GM21723 (cell line): ENCODE data around the gene TSHR.
"Not testable (repeated sequence)": the region's sequence is repeated elsewhere in the genome, so short reads cannot be mapped to it uniquely, and the experiment has no call there.

Experiments used
- ATAC-seq: cut with Tn5 transposase; IDR thresholded peaks from one replicate; pipeline ENCODE4 v1.9.1; 2021; ENCODE audit warnings: mild to moderate bottlenecking, moderate library complexity; ENCODE audit not compliant: unreplicated experiment

The TSHR gene

DNA sequence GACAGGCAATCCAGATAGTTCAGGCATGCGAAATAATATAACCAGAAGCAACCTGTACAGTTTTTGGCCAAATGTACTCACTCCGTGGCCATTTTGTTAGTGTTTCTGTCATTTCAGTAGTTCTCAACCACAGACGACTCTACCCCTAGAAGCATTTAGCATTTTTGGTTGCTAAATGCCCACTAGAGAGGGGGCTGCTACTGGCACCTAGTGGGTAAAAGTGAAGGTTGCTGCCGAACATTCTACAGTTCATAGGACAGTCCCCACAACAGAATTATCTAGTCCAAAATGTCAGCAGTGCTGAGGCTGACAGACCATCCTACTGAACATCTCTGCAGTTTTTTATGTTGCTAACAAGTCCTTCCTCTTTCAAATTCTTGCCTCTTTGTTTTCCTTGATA, 107.4 kb downstream of the TSHR start:
- peak; percentile 85 for ATAC-seq

DNA sequence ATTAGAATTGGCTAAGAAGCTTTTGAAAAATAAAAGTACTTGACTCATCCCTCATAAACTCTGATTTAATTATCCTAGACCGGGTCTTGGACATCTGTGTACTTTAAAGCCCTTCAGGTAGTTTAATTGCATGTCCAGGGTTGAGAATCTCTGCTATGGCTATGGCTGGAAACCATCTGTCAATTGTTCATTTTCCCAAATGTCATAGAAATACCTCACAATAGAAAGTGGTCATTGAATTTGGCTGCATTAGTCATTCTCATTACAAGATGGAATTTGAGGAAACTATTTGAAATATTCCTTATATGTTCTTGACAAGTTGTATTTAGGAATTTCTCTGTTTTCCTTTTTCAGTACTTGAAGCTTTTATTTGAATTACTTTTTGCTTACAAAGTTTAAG, 111.3 kb downstream of the TSHR start:
- no peak for ATAC-seq

DNA sequence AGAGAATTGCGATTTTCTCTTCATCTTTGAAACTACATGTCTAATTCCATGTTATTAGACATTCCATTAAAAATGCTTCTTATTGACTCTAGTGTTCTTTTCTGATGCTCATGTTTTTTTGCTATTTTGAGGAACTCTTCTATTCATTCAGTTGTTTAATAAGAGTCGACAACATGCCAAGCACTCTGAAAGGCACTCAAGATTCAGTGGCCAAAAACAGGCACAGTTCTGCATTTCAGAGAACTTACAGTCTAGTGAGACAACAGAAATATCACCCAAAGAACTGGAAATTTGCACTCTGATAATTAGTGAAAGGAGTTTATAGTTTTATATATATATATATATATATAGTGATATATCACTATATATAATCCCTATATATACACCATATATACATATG, 111.7 kb downstream of the TSHR start:
- ATAC-seq: no peak

DNA sequence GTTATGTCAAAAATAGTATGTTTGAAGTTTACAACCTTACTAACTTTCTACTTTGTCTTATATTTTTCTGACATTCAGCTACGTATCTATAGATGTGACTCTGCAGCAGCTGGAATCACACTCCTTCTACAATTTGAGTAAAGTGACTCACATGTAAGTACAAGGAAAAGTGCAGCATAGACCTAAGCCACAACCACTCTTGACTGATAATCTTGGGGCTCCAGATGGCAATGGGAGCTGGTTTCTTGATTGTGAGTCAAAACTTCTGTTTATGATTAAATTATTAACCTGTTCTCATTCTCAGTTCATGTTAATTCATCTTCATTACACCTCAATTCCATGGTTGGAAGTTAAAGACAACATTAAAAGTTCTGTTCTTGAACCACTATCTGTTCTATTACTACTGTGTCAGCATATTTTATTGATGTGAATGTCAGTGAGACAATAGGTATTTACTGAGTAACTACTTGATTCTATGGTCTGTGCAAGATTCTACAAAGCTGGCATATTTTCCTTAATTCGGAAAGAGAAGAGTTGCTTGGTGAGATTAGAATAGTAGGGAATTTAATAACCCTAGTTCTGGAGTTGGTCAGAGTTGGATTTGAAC, 112.9 kb downstream of the TSHR start:
- no peak for ATAC-seq

DNA sequence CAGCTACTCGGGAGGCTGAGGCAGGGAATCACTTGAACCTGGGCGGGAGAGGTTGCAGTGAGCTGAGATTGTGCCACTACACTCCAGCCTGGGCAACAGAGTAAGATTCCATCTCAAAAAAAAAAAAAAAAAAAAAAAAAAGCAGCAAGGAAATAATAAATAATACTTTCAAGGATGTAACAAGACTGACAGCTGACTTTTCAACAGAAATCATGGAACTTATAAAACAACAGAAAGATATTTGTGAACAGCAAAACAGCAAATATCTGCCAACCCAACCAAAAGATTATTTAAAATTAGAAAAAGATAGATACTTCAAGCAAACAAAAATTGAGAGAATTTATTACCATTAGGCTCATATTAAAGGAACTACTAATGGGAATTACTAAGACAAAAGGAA, 115.1 kb downstream of the TSHR start:
- no peak for ATAC-seq

DNA sequence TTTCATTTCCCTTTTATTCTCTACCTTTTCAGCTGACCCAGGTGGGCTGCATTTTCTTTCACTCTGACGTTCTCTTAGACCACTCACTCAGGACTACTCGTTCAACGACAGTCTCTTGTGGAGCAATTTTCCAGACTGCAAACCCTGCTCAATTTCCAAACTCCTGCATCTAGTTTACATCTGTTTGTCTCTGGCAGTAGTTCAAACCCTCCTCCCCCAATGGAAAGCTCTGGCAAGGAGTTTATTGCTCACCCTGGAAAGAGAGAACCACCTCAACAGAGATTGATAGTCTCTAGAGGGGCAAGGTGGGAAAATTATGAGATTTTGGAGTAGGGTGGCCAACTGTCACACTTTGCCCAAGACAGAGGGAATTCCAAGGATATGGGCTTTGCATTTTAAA, 130.2 kb downstream of the TSHR start:
- no peak for ATAC-seq

DNA sequence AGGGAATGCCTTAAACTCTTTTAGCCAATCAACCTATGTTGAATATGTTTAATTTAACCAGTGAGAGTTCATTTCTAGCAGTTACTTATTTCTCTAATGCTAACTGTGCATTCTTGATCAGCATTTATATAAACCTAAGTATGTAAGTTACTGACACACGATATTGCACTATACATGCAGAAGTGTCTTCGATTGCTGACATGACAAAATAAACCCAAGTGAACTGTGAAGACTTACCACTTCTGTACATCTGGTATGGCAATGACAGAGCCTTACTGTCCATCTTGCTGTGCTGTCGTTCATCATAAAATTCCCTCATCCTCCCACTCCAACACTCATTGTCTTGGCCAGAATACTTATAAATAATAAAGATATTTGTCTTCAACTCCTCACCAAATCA, 131.8 kb downstream of the TSHR start:
- no peak for ATAC-seq

DNA sequence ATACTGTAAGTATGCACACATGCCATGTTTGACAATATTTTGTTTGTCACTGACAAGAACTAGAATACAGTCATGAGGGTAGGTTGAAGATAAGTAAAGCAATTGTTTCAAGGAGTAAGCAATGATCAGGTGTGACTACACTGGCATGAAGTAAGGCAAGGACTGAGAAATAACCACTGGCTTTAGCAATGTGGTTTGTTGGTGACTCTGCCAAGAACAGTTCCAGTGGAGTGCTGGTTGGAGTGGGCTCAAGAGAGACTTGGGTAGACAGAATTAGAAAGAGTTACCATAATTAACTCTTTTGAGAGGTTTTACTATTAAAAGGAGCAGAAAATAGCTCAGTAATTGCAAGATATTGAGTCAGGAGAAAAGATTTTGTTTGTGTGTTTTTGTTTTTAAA, 135.7 kb downstream of the TSHR start:
- ATAC-seq: no peak

DNA sequence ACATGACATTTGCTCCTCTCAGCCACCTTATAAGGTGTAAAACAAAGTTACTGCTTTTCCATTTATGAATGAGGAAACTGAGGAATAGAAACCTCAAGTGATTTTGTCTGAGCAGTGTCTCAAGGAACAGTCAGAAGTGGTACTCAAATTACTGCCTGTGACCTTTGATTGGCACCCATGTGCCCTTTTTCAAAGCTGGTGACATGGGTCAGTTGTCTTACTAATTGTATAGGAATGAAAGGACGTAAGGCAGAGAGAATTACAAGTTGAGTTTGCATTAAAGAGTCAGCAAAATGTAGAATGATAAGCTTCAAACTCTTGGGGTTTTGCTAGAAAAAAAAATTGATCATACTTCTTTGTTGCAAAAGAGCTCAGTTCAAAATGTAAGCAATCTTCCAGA, 136.2 kb downstream of the TSHR start:
- no peak for ATAC-seq

DNA sequence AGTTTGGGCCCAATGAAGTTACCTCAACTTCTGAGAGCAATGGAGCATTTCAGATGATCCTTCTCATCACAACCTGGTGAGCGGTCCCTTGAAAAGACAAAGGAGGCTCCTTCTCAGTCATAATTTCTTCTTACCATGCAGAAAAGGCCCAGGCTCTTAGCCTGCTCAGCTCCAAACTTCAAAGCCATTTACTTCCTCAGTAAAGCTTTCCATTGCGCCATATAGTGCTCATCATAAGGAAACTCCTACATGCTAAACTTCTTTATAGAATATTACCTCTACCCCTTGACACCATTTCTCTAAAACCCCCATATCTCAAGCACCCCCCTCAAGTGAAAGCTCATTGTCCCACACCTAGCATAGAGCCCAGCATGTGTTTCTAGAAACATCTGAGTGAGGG, 138.2 kb downstream of the TSHR start:
- no peak for ATAC-seq

DNA sequence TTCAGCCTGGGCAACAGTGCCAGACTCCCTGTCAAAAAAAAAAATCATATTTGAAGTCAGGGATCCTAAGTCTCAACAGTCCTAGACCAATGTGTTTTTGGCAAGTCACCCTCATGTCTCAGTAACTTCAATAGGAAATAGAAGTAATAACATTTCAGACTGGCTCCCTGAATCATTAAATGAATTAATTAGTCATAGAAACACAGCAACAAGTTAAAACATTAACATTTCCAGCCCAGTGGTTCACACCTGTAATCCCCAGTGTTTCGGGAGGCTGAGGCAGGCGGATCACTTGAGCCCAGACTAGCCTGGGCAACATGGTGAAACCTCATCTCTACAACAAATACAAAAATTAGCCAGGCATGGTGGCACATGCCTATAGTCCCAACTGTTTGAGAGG, 140.1 kb downstream of the TSHR start:
- no peak for ATAC-seq

DNA sequence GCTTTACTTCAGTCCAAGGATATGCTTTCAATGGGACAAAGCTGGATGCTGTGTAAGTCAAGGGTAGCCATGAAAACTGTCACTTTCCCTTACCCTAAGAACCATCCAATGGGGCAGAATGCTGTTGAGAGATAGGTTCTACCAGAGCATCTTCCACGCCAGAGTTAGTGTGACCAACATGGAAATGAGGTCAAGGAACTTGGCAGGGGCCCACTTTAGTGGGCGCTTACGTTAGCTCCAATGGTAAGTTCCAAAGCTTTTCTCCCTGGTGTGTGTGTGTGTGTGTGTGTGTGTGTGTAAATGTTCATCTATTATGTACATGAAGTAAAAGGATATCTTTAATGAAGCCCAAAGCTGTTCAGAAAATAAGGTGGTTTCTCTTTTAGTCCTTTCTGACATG, 141.2 kb downstream of the TSHR start:
- ATAC-seq: no peak

DNA sequence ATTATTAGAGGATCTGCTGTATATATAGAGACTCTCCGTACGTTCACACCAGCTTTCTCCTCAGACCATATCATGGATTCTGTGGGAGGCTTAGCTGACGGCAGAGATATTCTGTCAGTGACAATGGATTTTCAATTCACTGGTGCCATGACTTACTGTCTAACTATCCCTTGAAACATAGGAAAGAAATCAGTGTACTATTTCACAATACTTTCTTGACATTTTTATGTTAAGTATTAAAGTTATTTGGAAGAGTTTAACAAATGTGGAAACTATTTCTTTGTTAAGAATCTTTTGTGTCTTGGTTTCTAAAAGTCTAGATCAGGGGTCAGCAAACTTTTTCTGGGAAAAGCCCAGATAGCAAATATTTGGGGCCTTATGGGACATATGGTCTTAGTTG, 146.8 kb downstream of the TSHR start:
- ATAC-seq: no peak

DNA sequence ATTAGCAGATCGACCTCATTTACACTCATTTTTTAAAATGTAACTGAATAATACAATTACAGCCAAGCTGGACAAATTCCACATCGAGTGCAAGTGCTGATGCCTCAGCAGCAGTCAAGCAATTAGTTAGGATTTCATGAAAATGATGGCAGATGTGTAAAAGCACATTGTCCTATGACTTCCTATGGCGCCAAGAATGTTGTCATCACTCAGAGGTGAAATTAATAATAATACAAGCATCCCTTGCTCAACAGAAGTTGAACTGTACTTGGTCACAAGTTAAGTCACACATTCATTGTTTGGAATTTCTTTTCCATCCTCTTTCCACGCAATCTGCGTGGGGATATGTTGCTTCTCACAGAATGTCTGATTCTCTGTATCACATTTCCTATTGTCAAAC, 148.0 kb downstream of the TSHR start:
- ATAC-seq: no peak

DNA sequence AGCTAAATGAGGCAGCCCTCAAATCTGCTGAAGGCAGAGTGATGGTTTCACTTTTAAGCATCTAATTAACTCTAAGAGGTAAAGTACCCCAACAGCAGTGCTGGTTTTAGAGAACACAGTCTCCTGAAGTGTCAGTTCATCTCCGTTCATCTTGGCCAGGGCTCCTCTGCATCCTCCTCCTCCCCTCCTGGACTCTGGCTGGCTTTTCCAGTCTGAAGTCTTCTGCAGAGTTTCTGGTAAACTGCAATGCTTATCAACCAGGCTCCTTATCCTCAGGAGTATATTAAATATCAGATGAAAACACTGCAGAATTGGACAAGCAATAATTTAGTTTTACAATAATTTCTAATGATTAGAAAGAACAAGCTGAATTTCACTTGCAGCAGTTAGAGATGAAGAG, 150.0 kb downstream of the TSHR start:
- ATAC-seq: no peak

DNA sequence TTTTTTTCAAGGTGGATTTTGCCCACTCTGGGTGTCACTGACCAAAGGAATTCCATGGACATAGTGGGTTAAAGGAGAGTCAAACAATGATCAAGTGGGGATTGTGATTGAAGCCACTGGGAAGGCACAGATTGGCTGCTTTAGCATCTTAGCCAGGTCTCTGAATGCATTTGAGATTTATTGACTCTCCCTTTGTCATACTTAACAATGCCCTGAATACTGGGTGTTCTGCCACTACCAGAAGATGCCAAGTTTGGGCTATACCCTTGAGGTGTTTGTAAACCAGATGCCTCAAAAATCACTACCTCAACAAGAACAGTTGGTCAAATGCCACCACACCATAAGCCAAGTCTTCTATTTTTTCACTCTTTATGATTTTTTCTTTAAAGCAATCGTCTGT, 150.5 kb downstream of the TSHR start:
- no peak for ATAC-seq

DNA sequence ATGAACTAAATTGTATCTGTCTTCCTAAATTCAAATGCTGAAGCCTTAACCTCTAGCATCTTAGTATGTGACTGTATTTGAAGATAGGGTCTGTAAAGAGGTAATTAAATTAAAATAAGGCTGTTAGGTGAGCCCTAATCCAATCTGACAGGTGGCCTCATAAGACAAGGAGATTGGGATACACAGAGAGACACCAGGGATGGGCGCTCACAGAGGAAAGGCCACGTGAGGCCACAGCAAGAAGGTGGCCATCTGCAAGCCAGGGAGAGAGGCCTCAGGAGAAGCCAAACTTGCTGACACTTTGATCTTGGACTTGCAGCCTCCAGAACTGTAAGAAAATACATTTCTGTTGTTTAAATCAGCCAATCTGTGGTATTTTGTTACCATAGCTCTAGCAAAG, 154.8 kb downstream of the TSHR start:
- ATAC-seq: no peak

DNA sequence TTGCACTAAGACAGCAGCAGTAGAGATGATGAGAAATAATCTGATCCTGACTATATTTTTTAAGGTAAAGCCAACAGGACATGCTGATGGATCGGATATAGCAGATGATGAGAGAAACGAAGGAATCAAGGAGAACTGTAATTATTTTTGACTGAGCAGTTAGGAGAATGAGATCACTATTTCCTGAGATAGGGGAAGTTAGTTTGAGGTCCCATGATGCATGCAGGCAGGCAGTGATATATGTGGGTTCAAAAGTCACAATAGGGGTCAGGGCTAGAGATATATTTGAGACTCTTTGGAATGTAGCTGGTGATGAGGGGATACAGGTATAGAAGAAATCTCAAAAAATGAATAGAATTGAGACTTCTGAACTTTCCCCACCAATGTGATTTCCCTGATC, 157.8 kb downstream of the TSHR start:
- ATAC-seq: no peak

DNA sequence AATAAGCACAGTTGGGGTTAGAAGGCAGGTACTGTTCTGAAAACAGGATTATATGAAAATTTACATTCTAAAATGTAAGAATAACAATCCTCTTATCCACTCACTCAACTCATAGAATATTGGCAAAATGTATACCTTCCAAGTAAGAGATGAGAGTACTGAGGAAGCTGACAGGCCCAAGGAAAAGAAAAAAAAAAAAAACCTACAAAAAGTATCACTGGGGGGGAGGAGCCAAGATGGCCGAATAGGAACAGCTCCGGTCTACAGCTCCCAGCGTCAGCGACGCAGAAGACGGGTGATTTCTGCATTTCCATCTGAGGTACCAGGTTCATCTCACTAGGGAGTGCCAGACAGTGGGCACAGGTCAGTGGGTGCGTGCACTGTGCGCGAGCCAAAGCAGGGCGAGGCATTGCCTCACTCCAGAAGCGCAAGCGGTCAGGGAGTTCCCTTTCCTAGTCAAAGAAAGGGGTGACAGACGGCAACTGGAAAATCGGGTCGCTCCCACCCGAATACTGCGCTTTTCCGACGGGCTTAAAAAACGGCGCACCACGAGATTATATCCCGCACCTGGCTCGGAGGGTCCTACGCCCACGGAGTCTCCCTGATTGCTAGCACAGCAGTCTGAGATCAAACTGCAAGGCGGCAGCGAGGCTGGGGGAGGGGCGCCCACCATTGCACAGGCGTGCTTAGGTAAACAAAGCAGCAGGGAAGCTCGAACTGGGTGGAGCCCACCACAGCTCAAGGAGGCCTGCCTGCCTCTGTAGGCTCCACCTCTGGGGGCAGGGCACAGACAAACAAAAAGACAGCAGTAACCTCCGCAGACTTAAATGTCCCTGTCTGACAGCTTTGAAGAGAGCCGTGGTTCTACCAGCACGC, 158.8 kb downstream of the TSHR start:
- not testable (repeated sequence) for ATAC-seq

DNA sequence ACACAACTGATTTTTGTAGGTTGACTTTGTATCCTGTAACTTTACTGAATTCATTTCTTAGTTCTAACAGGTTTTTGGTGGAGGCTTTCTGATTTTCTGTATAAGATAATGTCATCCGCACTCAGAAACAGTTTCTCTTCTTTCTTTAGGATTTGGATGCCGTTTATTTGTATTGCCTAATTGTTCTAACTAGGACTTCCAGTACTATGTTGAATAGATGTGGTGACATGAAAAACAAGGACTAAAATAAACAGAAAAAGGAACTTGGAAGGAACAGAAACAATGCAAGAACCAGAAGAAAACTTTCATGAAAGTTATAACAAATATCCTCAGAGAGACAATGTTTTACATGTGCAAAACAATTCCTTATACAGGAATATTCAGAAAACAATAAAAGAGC, 165.1 kb downstream of the TSHR start:
- no peak for ATAC-seq

DNA sequence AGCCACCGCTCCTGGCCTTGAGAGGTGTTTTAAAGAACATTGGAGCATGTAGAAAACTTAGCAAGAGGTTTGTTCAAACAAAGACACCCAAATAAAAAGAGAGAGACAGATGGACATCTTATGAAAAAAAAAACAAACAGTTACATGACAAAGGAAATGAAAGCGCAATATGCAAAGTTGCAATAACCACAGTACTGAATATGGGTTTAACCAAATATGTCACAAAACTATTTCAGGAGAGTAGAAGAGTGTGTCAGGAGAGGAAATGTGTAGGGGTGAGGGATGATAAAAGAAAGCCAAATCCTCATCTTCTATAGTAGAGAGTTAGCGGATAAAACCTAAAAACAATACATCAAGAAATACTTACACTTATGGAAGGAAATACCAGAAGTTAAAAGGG, 166.9 kb downstream of the TSHR start:
- peak; percentile 100 for ATAC-seq

DNA sequence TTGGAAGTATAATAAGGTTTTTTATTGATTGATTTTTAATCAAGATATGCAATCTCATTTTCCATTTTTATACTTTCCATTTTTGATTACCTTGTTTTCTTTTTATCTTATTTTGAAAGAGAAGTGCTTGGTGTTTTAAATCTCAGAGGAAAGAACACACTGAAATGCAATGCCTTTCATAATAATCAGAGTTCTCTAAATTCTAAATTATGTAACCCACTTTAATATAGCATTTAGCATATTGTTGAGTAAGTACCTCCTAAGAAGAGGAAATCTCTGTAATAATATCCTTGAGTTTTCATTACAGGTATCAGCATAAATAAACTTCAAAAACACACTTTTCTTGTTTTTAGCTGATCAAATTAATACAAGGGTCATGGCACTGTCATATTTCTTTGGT, 168.4 kb downstream of the TSHR start:
- no peak for ATAC-seq

DNA sequence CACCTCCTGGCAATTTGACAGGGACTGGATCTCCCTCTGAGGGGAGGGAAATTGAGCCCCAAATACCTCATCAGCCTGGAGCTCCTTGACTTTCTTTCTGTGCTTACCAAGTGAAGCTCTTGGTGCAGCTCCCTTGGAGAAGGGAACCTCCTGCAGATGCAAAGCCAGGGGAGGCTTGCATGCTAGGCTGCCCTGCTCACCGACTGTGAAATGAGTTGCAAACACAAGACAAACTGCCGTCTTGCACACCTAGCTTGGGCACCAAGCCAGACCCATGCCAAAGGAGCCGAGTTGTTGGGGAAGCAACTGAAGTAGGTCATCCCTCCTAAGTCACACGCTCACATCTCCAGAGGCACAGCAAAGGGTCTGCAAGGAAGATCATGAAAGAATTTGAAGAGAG, 170.1 kb downstream of the TSHR start:
- no peak for ATAC-seq
